Cardiac muscle cell (in vitro differentiated cells and primary cell): ENCODE results near the gene PDE4A. TPM values are rescaled to one million over a fixed set of nuclear protein-coding genes. Genes with fewer than 3 reads are reported as not detected.

ENCODE experiments used
- DNase-seq, 2 donors: peaks; one replicate each; pipeline versions ENCODE4 v3.0.0 to v3.0.0-alpha.2; 2010 to 2017; ENCODE audit warnings: low read depth in 1 of 2, low spot score in 1 of 2
- H3K27ac ChIP-seq: fragments of 200-600 bp; sonication (generic); 2 replicates; pipeline ENCODE4 v1.5.1; 2016
- H3K27me3 ChIP-seq: fragments of 200-600 bp; sonication (generic); 2 replicates; pipeline ENCODE4 v1.6.0; 2016; ENCODE audit warnings: control low read depth
- H3K36me3 ChIP-seq: fragments of 200-600 bp; sonication (generic); 2 replicates; pipeline ENCODE4 v1.5.1; 2016; ENCODE audit warnings: control low read depth
- H3K4me1 ChIP-seq: fragments of 200-600 bp; sonication (generic); 2 replicates; pipeline ENCODE4 v1.8.1; 2017; ENCODE audit warnings: low read depth, mild to moderate bottlenecking, mixed run types
- H3K4me3 ChIP-seq: fragments of 200-600 bp; sonication (generic); 2 replicates; pipeline ENCODE4 v1.5.1; 2016; ENCODE audit warnings: mild to moderate bottlenecking
- H3K9me3 ChIP-seq: fragments of 200-600 bp; sonication (generic); 2 replicates; pipeline ENCODE4 v1.5.1; 2017; ENCODE audit warnings: low read depth, mild to moderate bottlenecking, control low read depth
- CTCF ChIP-seq: IDR thresholded peaks from 2 replicates; pipeline ENCODE4 v1.5.1; 2012; ENCODE audit warnings: low read depth, mild to moderate bottlenecking, low read length
- polyA plus RNA-seq: library from polyadenylated mRNA; unstranded; fragments of >200 nt; fragmentation: Nextera tagmentation; extraction: Ambion mirVana; gene quantifications from 2 replicates; pipeline ENCODE4 v1.2.1, GENCODE V29; 2016
- total RNA-seq: library from RNA; depleted of rRNA; stranded (reverse); fragments of >200 nt; gene quantifications from 2 replicates; pipeline ENCODE4 v1.2.3, GENCODE V29; 2016

Gene PDE4A
- total and polyA plus RNA-seq, 2 experiments from 2014 or later: 2.4 to 2.5 TPM

- DNase-seq: peak in 1 of 2 donors; percentile 27
- Histone ChIP-seq H3K27ac (no peak overlapping the region), H3K36me3 (no peaks in the 10 kb centered on the region), H3K27me3 (peaks cover 62% of the 10 kb centered on the region), H3K4me3 (peak overlapping the region; percentile 25), H3K4me1 (no peaks in the 10 kb centered on the region), H3K9me3 (no peaks in the 10 kb centered on the region)
- no peak for TF ChIP-seq CTCF
Measured at GRCh38 chr19:10517760-10518443, 97.6 kb downstream of the PDE4A start.

- H3K9me3 ChIP-seq: no peaks in the 10 kb centered on the region
- no peak for TF ChIP-seq CTCF
- H3K27me3 ChIP-seq: peaks cover 54% of the 10 kb centered on the region
- no peak overlapping the region for H3K27ac ChIP-seq
- DNase-seq: no peak
- no peaks in the 10 kb centered on the region for H3K36me3 ChIP-seq
- no peaks in the 10 kb centered on the region for H3K4me1 ChIP-seq
- H3K4me3 ChIP-seq: no peak overlapping the region
Measured at GRCh38 chr19:10518444-10519361, 98.4 kb downstream of the PDE4A start.

Other genes with a start within 250 kb of the PDE4A start
- 78.2 and 100 TPM in 2 replicates for gene DNMT1, start 225.6 kb upstream of the PDE4A start, total RNA-seq
- 106 TPM in 2 replicates for gene DNMT1, start 225.6 kb upstream of the PDE4A start, polyA plus RNA-seq
- 5.7 and 7.7 TPM in 2 replicates for gene S1PR2, start 189.2 kb upstream of the PDE4A start, total RNA-seq
- gene S1PR2, start 189.2 kb upstream of the PDE4A start, polyA plus RNA-seq: 1.8 and 2.1 TPM in 2 replicates
- 119 and 129 TPM in 2 replicates for gene MRPL4, start 168.3 kb upstream of the PDE4A start, total RNA-seq
- 78.5 and 81.2 TPM in 2 replicates for gene MRPL4, start 168.3 kb upstream of the PDE4A start, polyA plus RNA-seq
- 0.18 and 0.57 TPM in 2 replicates for gene ICAM1, start 149.4 kb upstream of the PDE4A start, total RNA-seq
- 0.50 and 0.77 TPM in 2 replicates for gene ICAM1, start 149.4 kb upstream of the PDE4A start, polyA plus RNA-seq
- 21.8 and 23.4 TPM in 2 replicates for gene ICAM4, start 133.6 kb upstream of the PDE4A start, total RNA-seq
- 19.0 and 24.0 TPM in 2 replicates for gene ICAM4, start 133.6 kb upstream of the PDE4A start, polyA plus RNA-seq
- gene ICAM5, start 130.6 kb upstream of the PDE4A start, total RNA-seq: 22.9 and 53.0 TPM in 2 replicates
- gene ICAM5, start 130.6 kb upstream of the PDE4A start, polyA plus RNA-seq: 21.0 and 31.9 TPM in 2 replicates
- 4.1 and 9.3 TPM in 2 replicates for gene ZGLP1, start 110.7 kb upstream of the PDE4A start, total RNA-seq
- gene ZGLP1, start 110.7 kb upstream of the PDE4A start, polyA plus RNA-seq: 6.2 and 12.2 TPM in 2 replicates
- 28.9 and 42.9 TPM in 2 replicates for gene FDX2, start 104.5 kb upstream of the PDE4A start, total RNA-seq
- 40.9 and 70.9 TPM in 2 replicates for gene FDX2, start 104.5 kb upstream of the PDE4A start, polyA plus RNA-seq
- gene RAVER1, start 87.0 kb upstream of the PDE4A start, total RNA-seq: 46.9 and 56.2 TPM in 2 replicates
- gene RAVER1, start 87.0 kb upstream of the PDE4A start, polyA plus RNA-seq: 68.2 and 71.2 TPM in 2 replicates
- gene ICAM3, start 80.9 kb upstream of the PDE4A start, total RNA-seq: 2.9 and 9.0 TPM in 2 replicates
- 8.6 and 12.7 TPM in 2 replicates for gene ICAM3, start 80.9 kb upstream of the PDE4A start, polyA plus RNA-seq
- 126 and 135 TPM in 2 replicates for gene TYK2, start 40.0 kb upstream of the PDE4A start, total RNA-seq
- 142 and 148 TPM in 2 replicates for gene TYK2, start 40.0 kb upstream of the PDE4A start, polyA plus RNA-seq
- gene CDC37, start 17.0 kb upstream of the PDE4A start, total RNA-seq: 240 and 298 TPM in 2 replicates
- gene CDC37, start 17.0 kb upstream of the PDE4A start, polyA plus RNA-seq: 229 and 233 TPM in 2 replicates
- gene KEAP1, start 82.8 kb downstream of the PDE4A start, total RNA-seq: 70.5 and 73.6 TPM in 2 replicates
- 85.5 and 92.5 TPM in 2 replicates for gene KEAP1, start 82.8 kb downstream of the PDE4A start, polyA plus RNA-seq
- gene S1PR5, start 96.9 kb downstream of the PDE4A start, total RNA-seq: 0.60 and 0.63 TPM in 2 replicates
- gene S1PR5, start 96.9 kb downstream of the PDE4A start, polyA plus RNA-seq: 0.75 TPM in 1 of 2 replicates, not detected in the other
- 67.0 and 67.3 TPM in 2 replicates for gene ATG4D, start 123.4 kb downstream of the PDE4A start, total RNA-seq
- 69.0 and 74.0 TPM in 2 replicates for gene ATG4D, start 123.4 kb downstream of the PDE4A start, polyA plus RNA-seq
- 15.3 and 28.3 TPM in 2 replicates for gene KRI1, start 145.5 kb downstream of the PDE4A start, total RNA-seq
- 26.1 and 34.9 TPM in 2 replicates for gene KRI1, start 145.5 kb downstream of the PDE4A start, polyA plus RNA-seq
- 11.1 and 15.3 TPM in 2 replicates for gene CDKN2D, start 148.4 kb downstream of the PDE4A start, total RNA-seq
- gene CDKN2D, start 148.4 kb downstream of the PDE4A start, polyA plus RNA-seq: 17.6 and 33.4 TPM in 2 replicates
- gene AP1M2, start 166.8 kb downstream of the PDE4A start, total RNA-seq: 0.12 TPM in 1 of 2 replicates, not detected in the other
- 0.28 TPM in 1 of 2 replicates, not detected in the other for gene AP1M2, start 166.8 kb downstream of the PDE4A start, polyA plus RNA-seq
- 78.8 and 109 TPM in 2 replicates for gene SLC44A2, start 205.0 kb downstream of the PDE4A start, total RNA-seq
- 108 and 162 TPM in 2 replicates for gene SLC44A2, start 205.0 kb downstream of the PDE4A start, polyA plus RNA-seq
- 180 and 224 TPM in 2 replicates for gene ILF3, start 233.8 kb downstream of the PDE4A start, total RNA-seq
- 181 and 191 TPM in 2 replicates for gene ILF3, start 233.8 kb downstream of the PDE4A start, polyA plus RNA-seq